Left hindlimb (tissue), 1 donor: ENCODE data around the gene DCDC2B.

Source experiments
- DNase-seq: peaks from one replicate; pipeline ENCODE4 v3.0.0-alpha.2; 2018

The DCDC2B gene

DNA sequence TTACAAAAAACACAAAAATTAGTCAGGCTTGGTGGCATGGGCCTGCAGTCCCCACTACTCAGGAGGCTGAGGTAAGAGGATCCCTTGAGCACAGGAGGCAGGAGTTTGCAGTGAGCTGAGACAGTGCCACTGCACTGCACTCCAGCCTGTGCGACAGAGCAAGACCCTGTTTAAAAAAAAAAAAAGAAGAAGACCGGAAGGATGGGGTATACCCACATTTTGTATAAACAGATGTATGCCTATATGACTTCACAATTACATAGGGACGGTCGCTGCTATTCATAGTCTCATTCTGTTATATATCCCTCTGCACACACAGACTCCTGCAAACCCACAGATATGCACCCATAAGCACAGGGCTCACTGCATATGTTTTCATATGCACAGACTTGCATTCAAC, 54.9 kb downstream of the DCDC2B start:
- DNase-seq, result no peak
